GM06990 (cell line): Measurements from ENCODE around the gene RGS19.
A peak's percentile ranks its signal among the peaks of the same experiment; 100 is the strongest.

ENCODE experiments used
- DNase-seq: peaks from one replicate; pipeline ENCODE4 v3.0.0-alpha.2; 2011; ENCODE audit not compliant: insufficient read length; ENCODE audit errors: extremely low read depth
- H3K27me3 ChIP-seq: replicated peaks from 2 replicates; pipeline ENCODE4 v1.6.0; 2011; ENCODE audit warnings: low read length; ENCODE audit not compliant: control insufficient read depth, insufficient read depth
- H3K36me3 ChIP-seq: 2 replicates; pipeline ENCODE4 v1.5.1; 2011; ENCODE audit warnings: low read length; ENCODE audit not compliant: control insufficient read depth, insufficient read depth
- H3K4me3 ChIP-seq: replicated peaks from 2 replicates; pipeline ENCODE4 v1.5.1; 2011; ENCODE audit warnings: low read depth, mild to moderate bottlenecking, control low read depth, low read length
- TF ChIP-seq, protein P1 (sequence below): IDR thresholded peaks from 2 replicates; pipeline ENCODE4 v1.5.1; 2011; ENCODE audit warnings: low read length, control low read depth, mild to moderate bottlenecking, inconsistent platforms; ENCODE audit not compliant: insufficient read depth, poor library complexity, severe bottlenecking

Gene RGS19

GRCh38 chr20:64080813-64081623 lies 1.7 kb upstream of the RGS19 start:
- H3K27me3 ChIP-seq, result peaks cover 4% of the 10 kb centered on the region

GRCh38 chr20:64080013-64080812 lies 895 bp upstream of the RGS19 start, which contains the start of gene OPRL1:
OPRL1 (plus strand) TSS chr20:64080082; CDS start chr20:64092721, 12,639 bp downstream.
- peak; percentile 68 for DNase-seq
- Histone ChIP-seq H3K36me3 (peaks cover 7% of the 10 kb centered on the region), H3K27me3 (peaks cover 4% of the 10 kb centered on the region), H3K4me3 (peak within 1 kb of the TSS; percentile 84)
- TF ChIP-seq, protein P1, sequence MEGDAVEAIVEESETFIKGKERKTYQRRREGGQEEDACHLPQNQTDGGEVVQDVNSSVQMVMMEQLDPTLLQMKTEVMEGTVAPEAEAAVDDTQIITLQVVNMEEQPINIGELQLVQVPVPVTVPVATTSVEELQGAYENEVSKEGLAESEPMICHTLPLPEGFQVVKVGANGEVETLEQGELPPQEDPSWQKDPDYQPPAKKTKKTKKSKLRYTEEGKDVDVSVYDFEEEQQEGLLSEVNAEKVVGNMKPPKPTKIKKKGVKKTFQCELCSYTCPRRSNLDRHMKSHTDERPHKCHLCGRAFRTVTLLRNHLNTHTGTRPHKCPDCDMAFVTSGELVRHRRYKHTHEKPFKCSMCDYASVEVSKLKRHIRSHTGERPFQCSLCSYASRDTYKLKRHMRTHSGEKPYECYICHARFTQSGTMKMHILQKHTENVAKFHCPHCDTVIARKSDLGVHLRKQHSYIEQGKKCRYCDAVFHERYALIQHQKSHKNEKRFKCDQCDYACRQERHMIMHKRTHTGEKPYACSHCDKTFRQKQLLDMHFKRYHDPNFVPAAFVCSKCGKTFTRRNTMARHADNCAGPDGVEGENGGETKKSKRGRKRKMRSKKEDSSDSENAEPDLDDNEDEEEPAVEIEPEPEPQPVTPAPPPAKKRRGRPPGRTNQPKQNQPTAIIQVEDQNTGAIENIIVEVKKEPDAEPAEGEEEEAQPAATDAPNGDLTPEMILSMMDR, result no peak

More at GRCh38 chr20:64080813-64081623, 1.7 kb upstream of the RGS19 start:
- Histone ChIP-seq H3K36me3 (peaks cover 2% of the 10 kb centered on the region), H3K4me3 (no peak overlapping the region)
- TF ChIP-seq, protein P1, result no peak
- DNase-seq, result no peak

- TF ChIP-seq, protein P1, result no peak
- H3K36me3 ChIP-seq, result peaks cover 16% of the 10 kb centered on the region
- H3K27me3 ChIP-seq, result no peaks in the 10 kb centered on the region; the same call in 1 of the 2 replicates
- peak overlapping the region; percentile 84 for H3K4me3 ChIP-seq
- no peak for DNase-seq
Measured at GRCh38 chr20:64078934-64079272, 415 bp downstream of the RGS19 start.

GRCh38 chr20:64077876-64078551 lies 1.3 kb downstream of the RGS19 start:
- Histone ChIP-seq H3K36me3 (peaks cover 21% of the 10 kb centered on the region), H3K27me3 (no peaks in the 10 kb centered on the region; the same call in 1 of the 2 replicates), H3K4me3 (peak overlapping the region; percentile 84)
- peak; percentile 73 for DNase-seq
- TF ChIP-seq, protein P1, result no peak

- peak overlapping the region; percentile 84 for H3K4me3 ChIP-seq
- peaks cover 21% of the 10 kb centered on the region for H3K36me3 ChIP-seq
- no peak for DNase-seq
- TF ChIP-seq, protein P1, result no peak
- H3K27me3 ChIP-seq, result no peaks in the 10 kb centered on the region; the same call in 1 of the 2 replicates
Measured at GRCh38 chr20:64077541-64077875, 1.8 kb downstream of the RGS19 start.
